Thoracic aorta (tissue), 2 donors: ENCODE measurements around the gene KIF20A. TPM values are rescaled to one million over a fixed set of nuclear protein-coding genes. Genes with fewer than 3 reads are reported as not detected.
"Not testable (repeated sequence)": the region's sequence is repeated elsewhere in the genome, so short reads cannot be mapped to it uniquely, and the experiment has no call there.

Experiments
- ATAC-seq: fragments of 150-250 bp; one replicate; pipeline ENCODE4 v1.8.0; 2017; ENCODE audit warnings: low read depth; ENCODE audit not compliant: insufficient number of reproducible peaks, low FRiP score
- DNase-seq: peaks from one replicate; pipeline ENCODE4 v3.0.0-alpha.2; 2020; ENCODE audit warnings: low spot score
- H3K27ac ChIP-seq, 2 donors: fragments of 200-600 bp; sonication (generic); 1 replicate in 1 of 2; 2 replicates in 1 of 2; pipeline ENCODE4 v1.5.1; 2016; ENCODE audit warnings: mild to moderate bottlenecking in 2 of 2, moderate library complexity in 2 of 2
- H3K27me3 ChIP-seq: fragments of 200-600 bp; sonication (generic); replicated peaks from 2 replicates; pipeline ENCODE4 v1.6.0; 2016; ENCODE audit warnings: mild to moderate bottlenecking; ENCODE audit not compliant: insufficient read depth
- H3K36me3 ChIP-seq: fragments of 200-600 bp; sonication (generic); one replicate; pipeline ENCODE4 v1.5.1; 2016
- H3K4me1 ChIP-seq, 2 donors: fragments of 200-600 bp; sonication (generic); 1 replicate in 1 of 2; 2 replicates in 1 of 2; pipeline versions ENCODE4 v1.5.1 to v1.6.0; 2016; ENCODE audit warnings: low read depth in 2 of 2, mild to moderate bottlenecking in 1 of 2; ENCODE audit not compliant: control insufficient read depth in 1 of 2
- H3K4me3 ChIP-seq: fragments of 200-600 bp; sonication (generic); 2 replicates; pipeline ENCODE4 v1.5.1; 2016; ENCODE audit warnings: mild to moderate bottlenecking
- H3K9me3 ChIP-seq: fragments of 200-600 bp; sonication (generic); 2 replicates; pipeline ENCODE4 v1.5.1; 2016
- total RNA-seq, 2 donors: library from RNA; depleted of rRNA; stranded (reverse); fragments of >200 nt; gene quantifications; one replicate each; pipeline versions ENCODE4 v1.1.0 to v1.2.3, GENCODE V29; 2016
- TF ChIP-seq, protein P1 (sequence below): fragments of 200-600 bp; sonication (generic); IDR thresholded peaks from one replicate; pipeline ENCODE4 v1.5.1; 2019; ENCODE audit warnings: antibody characterized with exemption

The KIF20A gene
- total RNA-seq, 2 donors from 2014 or later: 0.78 to 1.1 TPM

DNA sequence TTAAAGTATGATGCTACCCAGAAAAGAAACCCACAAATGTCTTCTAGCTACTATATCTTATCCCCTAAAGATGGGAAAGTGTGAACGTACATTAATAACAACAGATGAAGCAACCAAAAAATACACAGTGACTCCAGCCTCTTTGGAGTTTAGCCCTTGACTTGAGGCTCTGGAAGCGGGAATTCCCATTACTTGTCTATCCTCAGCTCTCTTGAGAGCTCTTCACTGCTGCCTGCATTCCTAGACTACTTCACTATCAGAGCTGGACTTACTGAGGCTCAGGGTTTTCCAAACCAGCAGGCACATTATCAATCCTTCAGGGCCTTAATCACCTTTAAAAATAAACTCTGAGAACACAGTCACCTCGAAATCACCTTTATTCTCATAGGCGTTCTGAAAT is 38.6 kb upstream of the KIF20A start:
- Histone ChIP-seq H3K4me1 (peaks cover 2 to 4% of the 10 kb centered on the region in 2 donors), H3K27ac (no peak overlapping the region), H3K9me3 (no peaks in the 10 kb centered on the region), H3K4me3 (no peak overlapping the region), H3K27me3 (no peaks in the 10 kb centered on the region), H3K36me3 (no peaks in the 10 kb centered on the region)
- no peak for ATAC-seq
- TF ChIP-seq, protein P1, sequence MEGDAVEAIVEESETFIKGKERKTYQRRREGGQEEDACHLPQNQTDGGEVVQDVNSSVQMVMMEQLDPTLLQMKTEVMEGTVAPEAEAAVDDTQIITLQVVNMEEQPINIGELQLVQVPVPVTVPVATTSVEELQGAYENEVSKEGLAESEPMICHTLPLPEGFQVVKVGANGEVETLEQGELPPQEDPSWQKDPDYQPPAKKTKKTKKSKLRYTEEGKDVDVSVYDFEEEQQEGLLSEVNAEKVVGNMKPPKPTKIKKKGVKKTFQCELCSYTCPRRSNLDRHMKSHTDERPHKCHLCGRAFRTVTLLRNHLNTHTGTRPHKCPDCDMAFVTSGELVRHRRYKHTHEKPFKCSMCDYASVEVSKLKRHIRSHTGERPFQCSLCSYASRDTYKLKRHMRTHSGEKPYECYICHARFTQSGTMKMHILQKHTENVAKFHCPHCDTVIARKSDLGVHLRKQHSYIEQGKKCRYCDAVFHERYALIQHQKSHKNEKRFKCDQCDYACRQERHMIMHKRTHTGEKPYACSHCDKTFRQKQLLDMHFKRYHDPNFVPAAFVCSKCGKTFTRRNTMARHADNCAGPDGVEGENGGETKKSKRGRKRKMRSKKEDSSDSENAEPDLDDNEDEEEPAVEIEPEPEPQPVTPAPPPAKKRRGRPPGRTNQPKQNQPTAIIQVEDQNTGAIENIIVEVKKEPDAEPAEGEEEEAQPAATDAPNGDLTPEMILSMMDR: no peak
- DNase-seq: no peak

DNA sequence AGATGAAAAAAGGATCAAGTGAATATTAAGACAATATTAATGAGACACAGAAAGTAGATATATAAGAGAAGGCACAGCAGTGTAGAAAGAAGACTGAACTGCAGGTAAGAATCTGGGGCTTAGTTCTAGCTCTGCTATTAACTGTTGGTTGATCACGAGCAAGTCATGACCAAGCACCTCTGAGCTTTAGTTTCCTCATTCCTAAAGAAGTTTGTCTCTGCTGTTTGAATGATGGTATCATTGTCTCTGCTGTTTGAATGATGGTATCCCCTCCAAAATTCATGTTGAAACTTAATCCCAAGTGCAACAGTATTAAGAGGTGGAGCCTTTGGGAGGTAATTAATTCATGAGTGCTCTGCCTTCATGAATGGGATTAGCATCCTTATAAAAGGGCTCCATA is 37.2 kb upstream of the KIF20A start:
- Histone ChIP-seq H3K27me3 (no peaks in the 10 kb centered on the region), H3K27ac (no peak overlapping the region), H3K4me3 (no peak overlapping the region), H3K4me1 (peaks cover 2 to 4% of the 10 kb centered on the region in 2 donors), H3K9me3 (no peaks in the 10 kb centered on the region), H3K36me3 (no peaks in the 10 kb centered on the region)
- DNase-seq (no peak), ATAC-seq (no peak)
- TF ChIP-seq, protein P1: no peak

GRCh38 chr5:138143578-138143977 is 35.3 kb upstream of the KIF20A start:
- ATAC-seq, DNase-seq: not testable (repeated sequence)

DNA sequence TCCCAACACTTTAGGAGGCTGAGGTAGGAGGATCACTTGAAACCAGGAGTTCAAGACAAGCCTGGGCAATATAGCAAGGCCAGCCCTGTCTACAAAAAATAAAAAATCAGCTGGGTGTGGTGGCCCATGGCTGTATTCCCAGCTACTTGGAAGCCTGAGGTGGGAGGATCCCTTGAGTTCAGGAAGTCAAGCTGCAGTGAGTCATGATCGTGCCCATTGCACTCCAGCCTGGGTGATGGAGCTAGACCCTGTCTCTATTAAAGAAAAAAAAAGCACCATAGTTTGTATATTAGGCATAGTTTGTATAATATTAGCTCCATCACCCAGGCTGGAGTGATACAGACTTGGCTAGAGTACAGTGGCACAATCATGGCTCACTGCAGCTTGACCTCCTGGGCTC is 30.1 kb upstream of the KIF20A start:
- no peak overlapping the region for H3K4me3 ChIP-seq
- TF ChIP-seq, protein P1: no peak
- H3K27ac ChIP-seq: no peak overlapping the region
- no peaks in the 10 kb centered on the region for H3K9me3 ChIP-seq
- H3K27me3 ChIP-seq: no peaks in the 10 kb centered on the region
- no peaks in the 10 kb centered on the region for H3K4me1 ChIP-seq
- ATAC-seq: no peak
- no peak for DNase-seq
- H3K36me3 ChIP-seq: no peaks in the 10 kb centered on the region

More at GRCh38 chr5:138143578-138143977, 35.3 kb upstream of the KIF20A start:
- not testable (repeated sequence) for H3K4me3 ChIP-seq, H3K27ac ChIP-seq, H3K27me3 ChIP-seq, H3K36me3 ChIP-seq, H3K9me3 ChIP-seq, H3K4me1 ChIP-seq

- DNase-seq (no peak), ATAC-seq (no peak)
- Histone ChIP-seq H3K36me3 (no peaks in the 10 kb centered on the region), H3K27me3 (no peaks in the 10 kb centered on the region), H3K27ac (no peak overlapping the region), H3K4me3 (no peak overlapping the region), H3K9me3 (no peaks in the 10 kb centered on the region), H3K4me1 (no peaks in the 10 kb centered on the region)
- TF ChIP-seq, protein P1: no peak
These were observed 29.4 kb upstream of the KIF20A start for GRCh38 chr5:138149530-138149929.

DNA sequence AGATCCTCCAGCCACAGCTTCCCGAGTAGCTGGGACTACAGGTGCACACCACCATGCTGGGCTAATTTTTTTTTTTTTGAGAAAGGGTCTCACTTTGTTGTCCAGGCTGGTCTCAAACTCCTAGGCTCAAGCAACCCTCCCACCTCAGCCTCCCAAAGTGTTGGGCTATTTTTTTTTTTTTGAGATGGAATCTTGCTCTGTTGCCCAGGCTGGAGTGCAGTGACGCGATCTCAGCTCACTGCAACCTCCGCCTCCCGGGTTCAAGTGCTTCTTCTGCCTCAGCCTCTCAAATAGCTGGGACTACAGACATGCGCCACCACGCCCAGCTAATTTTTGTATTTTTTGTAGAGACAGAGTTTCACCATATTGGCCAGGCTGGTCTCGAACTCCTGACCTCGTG is 22.9 kb upstream of the KIF20A start:
- not testable (repeated sequence) for H3K4me3 ChIP-seq, H3K4me1 ChIP-seq, ATAC-seq, H3K9me3 ChIP-seq, DNase-seq, H3K27ac ChIP-seq, H3K27me3 ChIP-seq
- H3K36me3 ChIP-seq: peaks cover 43% of the 10 kb centered on the region
